ENCODE data around the gene PICALM.

GRCh38 chr11:85912414-85912813 is 156.5 kb downstream of the PICALM start:
- TF ChIP-seq, protein P1, sequence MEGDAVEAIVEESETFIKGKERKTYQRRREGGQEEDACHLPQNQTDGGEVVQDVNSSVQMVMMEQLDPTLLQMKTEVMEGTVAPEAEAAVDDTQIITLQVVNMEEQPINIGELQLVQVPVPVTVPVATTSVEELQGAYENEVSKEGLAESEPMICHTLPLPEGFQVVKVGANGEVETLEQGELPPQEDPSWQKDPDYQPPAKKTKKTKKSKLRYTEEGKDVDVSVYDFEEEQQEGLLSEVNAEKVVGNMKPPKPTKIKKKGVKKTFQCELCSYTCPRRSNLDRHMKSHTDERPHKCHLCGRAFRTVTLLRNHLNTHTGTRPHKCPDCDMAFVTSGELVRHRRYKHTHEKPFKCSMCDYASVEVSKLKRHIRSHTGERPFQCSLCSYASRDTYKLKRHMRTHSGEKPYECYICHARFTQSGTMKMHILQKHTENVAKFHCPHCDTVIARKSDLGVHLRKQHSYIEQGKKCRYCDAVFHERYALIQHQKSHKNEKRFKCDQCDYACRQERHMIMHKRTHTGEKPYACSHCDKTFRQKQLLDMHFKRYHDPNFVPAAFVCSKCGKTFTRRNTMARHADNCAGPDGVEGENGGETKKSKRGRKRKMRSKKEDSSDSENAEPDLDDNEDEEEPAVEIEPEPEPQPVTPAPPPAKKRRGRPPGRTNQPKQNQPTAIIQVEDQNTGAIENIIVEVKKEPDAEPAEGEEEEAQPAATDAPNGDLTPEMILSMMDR (IDR thresholded peaks at IDR 0.05) = no peak
- TF ChIP-seq POLR2A (IDR thresholded peaks at IDR 0.05) = no peak

Data from tibial nerve (tissue), 3 donors.